Stimulated activated CD4-positive, alpha-beta T cell treated with anti-CD3 and anti-CD28 coated beads, Interleukin-12 subunit alpha, Interleukin-12 subunit beta, amount 100 ng/mL, for 4 hours (primary cell): ENCODE data around the gene TNIP2.

Source experiments
- DNase-seq: peaks from one replicate; pipeline ENCODE4 v3.0.0-alpha.2; 2020

The TNIP2 gene

DNA sequence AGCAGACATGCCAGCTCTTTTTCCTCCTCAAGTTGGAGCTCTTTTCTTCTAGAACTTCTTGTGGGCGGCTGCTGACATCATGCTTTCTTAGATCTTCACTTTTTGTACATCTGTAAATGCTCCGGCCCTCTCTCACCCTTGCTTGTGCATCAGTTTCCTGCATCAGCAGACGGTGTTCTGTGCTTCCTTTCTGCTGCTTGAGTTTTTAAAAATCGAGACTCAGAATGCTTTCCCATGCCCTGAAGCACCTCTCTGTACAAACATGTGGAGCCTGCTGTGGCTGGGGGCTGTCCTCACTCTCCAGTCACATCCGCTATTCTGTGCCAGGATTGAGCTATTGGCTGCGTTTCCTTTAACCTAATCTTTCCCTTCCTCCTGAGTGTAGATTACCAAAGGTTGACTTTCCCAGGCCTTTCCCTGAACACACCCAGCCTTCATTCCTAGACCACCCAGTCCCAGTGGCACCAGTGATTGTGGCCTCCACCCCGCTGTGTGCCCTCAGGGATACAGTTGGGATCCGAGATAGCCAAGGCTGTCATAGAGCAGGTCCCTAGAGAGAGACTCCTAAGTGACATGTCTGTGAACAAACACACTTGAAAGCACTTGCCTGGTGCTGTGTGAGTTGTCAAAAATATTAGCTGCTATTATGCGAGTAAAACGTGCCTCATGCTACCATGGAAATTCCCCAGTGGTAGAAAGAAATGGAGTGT lies 41.9 kb downstream of the TNIP2 start:
- DNase-seq = peak; percentile 19

DNA sequence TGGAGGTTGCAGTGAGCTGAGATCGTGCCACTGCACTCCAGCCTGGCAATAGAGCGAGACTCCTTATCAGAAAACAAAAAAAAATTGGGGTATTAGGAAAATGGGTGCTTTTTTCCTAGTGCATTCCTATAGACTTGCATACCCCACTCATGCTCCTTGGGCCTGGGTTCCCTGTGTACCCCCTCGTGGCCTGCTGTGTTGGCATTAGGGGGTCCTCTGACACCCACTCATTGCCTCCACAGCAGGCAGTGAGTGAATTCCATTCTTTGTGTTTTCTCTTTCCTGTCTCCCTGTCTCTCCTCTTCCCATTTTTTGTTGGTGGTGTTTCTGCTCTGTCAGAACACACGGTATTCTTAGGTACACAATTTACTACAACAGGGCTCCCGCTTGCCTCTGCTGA lies 42.8 kb downstream of the TNIP2 start:
- no peak for DNase-seq

DNA sequence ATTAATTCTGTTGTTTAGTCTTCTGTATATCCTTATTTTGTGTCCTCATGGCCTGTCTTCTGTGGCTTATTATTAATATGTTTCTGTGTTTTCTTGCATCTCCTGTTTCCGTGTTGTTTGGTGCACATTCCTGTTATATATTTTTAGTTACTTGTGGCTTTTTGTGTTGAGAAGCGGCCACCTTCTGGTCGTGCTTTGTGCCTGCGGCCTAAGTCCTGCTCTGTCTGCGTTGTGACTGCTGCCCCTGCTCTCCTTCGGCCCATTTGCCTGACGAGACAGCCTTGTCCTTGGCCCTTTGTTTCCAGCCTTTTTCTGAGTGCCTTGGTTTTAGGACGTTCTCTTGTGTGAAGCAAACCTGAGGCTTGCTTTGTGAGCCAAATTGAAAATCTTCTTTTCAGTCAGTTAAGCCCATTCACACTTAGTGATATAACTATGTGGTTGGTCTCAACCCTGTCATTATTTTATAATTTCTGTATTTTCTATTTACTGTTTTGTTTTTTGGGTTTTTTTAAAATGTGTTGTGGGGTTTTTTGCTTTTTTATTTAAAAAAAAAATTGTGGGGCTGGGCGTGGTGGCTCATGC lies 43.8 kb downstream of the TNIP2 start:
- DNase-seq = no peak

DNA sequence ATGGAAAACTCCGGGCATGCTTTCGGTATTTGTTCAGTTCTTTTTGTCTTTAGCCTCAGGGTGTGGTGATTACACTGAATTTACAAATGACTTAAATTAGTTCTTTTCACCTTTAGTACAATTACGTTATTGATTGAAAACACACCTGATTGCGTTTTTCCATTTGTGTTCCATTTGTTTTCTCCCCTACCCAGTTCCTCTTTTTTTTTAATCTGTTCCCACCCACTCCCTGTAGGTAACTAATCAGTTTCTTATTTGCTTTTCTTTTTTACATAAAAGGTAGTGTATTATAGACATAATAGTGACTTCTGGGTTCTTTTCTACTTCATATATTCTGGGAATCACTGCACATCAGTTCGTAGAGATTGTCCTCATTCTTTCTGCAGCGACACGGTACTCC lies 53.4 kb downstream of the TNIP2 start:
- no peak for DNase-seq

DNA sequence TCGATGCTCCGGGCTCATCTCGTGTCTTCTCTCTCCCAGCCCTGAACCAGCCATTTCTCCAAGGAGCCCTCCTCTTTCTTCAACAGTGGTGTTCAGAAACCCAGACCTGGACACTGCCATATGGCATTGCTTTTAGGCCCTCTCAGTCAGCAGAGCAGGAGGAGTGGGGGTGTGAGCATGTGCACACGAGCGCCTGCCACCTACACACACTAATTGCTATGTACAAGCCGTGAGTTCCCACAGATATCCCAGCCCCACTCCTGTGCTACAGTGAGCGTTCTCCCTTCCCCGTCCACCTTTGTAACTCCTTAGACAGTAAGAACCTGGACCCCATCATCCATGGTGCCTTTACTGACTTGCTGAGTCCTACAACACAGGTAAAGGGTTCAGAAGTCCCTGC lies 53.8 kb downstream of the TNIP2 start:
- DNase-seq = no peak

DNA sequence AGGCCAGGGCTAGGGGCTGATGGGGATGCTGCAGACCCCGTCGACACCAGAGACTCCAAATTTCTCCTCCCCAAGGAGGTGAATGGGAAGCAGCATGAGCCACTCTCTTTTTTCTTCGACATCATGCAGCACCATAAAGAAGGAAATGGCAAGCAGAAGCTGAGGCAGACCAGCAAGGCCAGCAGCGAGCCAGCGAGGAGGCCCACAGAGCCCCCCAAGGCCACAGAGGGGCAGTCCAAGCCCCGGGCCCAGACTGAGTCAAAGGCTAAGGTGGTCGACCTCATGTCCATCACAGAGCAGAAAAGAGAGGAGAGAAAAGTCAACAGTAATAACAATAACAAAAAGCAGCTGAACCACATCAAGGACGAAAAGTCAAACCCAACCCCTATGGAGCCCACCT lies 56.1 kb downstream of the TNIP2 start:
- DNase-seq = no peak

DNA sequence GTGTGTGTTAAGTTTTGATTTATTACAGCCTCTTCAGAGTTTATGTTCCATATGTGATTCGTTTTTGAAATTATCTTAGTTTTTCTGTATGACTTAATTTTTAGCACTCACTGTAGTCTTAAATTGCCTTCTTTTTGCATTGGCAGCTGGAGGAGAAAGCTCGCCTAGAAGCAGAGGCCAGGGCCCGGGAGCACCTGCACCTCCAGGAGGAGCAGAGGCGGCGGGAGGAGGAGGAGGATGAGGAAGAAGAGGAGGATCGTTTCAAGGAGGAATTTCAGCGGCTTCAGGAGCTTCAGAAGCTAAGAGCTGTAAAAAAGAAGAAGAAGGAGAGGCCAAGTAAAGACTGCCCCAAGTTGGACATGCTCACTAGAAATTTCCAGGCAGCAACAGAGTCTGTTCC lies 56.6 kb downstream of the TNIP2 start:
- DNase-seq = no peak

DNA sequence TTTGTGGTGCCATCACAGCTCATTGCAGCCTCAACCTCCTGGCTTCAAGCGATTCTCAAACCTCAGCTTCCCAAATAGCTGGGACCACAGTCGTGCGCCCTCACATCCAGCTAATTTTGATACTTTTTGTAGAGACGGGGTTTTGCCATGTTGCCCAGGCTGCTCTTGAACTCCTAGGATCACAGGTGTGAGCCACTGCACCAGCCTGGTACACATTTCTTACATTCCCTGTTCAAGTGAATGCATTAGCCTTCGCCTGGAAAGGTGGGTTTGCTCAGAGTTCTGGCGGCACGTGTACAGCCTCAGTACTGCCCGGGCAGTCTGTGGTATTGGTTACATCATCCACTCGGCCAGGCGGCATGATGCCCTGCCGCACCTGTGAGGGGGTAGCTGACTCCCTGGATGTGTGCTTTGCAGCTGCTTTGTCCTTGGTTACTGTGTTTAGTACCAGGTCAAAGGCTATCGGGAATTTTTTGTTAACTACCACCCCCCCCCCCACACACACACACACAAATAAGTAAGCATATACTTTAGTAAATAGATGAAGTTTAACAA lies 57.1 kb downstream of the TNIP2 start:
- no peak for DNase-seq

DNA sequence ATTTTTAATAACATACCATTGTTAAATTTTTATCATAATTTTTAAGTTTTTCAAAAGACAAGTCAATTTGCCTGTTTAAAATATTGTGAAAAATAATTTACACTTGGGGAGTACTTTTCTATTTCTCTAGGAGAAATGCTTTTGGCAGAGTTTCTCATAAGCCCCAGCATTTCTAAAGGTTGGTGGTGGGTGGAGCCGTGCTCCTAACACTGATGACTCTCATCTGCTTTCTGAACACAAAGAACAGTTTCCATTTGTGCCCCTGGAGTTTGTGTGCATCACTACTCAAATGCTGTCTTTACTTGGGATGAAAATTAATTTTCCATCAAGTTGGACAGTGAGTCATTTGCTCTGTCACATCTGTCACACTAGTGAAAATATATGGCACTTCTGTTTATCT lies 57.6 kb downstream of the TNIP2 start:
- DNase-seq = no peak

DNA sequence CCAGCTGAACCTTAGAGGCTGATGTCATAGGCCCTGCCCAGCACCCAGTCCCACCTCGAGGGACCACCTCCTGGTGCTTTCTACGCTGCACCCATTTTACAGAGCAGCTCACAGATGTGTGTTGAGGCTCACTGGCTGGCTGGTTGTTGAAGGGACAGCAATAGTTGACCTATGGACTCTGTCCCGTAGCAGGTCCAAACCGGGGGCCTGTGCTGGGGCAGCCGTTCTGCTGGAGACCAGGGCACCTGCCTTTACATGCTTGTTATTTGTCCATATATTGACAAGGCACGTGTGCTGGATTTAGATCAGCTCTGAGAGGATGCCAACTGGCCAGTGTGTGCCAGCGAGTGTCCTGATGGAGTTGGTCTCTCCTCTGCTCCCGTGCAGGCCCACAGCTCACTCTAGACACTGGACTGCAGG lies 58.1 kb downstream of the TNIP2 start:
- no peak for DNase-seq

DNA sequence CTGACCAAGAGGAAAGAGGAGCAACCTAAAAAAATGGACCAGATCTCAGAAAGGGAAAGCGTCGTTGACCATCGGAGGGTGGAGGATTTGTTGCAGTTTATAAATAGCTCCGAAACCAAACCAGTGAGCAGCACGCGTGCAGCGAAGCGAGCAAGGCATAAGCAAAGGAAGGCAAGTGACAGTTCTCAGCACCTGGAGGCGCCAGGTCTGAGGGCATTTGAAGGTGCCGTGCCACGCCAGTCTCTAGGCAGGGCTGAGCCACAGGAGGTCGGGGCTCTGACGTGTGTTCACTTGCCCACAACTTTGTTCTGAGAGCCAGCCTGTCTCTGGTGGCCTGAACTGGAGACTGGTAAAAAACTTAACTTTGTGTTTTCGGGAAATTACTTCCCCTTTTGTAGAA lies 59.7 kb downstream of the TNIP2 start:
- no peak for DNase-seq

DNA sequence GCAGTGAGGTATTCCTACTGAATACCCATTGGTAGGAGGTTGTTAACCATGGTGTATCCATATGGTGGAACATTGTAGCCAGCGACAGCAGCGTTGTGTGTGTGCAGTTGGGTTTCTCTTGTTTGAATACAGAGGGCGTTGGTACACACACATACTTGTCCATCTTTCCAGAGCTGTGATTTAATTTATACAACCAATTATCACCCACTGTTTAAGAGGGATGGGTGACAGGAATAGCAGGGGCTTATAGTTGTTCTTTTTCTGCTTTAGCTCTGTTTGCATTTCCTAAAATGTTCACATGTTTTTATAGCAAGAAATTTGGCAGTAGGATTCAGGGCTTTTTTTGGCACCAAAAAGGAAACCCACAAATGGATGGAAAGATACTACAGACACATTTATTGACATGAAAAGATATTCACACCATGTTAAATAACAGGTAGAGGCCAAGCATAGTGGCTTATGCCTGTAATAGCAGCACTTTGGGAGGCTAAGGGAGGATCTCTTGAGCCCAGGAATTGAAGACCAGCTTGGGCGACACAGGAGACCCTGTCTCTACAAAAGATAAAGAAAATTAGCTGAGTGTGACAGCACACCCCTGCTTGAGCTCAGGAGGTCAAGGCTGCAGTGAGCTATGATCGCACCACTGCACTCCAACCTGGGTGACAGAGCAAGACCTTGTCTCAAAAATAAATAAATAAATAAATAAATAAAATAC lies 60.6 kb downstream of the TNIP2 start:
- no peak for DNase-seq

DNA sequence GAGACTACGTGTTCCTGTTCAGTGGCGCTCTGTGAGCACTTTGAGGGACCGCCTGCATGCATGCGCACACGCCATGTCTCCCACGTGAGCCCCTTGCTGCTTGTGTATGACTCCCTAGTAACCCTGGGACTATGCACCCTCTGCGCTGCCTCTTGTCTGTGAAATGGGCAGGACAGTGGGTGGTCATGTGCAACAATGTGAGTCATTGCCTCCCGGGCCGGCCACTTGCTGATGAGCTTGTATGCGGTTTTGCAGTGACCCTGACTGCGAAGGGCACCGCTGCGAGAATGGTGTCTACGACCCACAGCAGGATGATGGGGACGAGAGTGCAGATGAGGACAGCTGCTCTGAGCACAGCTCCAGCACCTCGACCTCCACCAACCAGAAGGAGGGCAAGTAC lies 61.4 kb downstream of the TNIP2 start:
- DNase-seq = no peak

DNA sequence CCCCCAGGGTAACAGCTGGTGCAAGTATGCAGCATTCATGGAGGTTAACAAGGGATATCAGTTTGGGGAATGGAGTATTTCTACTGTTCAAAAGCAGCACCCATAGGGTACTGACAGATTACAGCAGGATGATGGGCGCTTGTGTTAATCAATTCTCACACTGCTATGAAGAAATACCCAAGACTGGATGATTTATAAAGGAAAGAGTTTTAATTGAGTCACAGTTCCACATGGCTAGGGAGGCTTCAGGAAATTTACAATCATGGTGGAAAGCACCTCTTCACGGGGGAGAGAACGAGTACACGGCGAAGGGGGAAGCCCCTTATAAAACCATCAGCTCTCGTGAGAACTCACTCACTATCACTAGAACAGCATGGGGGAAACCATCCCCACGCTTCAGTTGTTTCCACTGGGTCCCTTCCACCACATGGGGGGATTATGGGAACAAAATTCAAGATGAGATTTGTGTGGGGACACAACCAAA lies 64.1 kb downstream of the TNIP2 start:
- peak; percentile 19 for DNase-seq
